ENCODE data around the gene LRRC75B. TPM values are rescaled to one million over a fixed set of nuclear protein-coding genes. Genes with fewer than 3 reads are reported as not detected.
A peak's percentile ranks its signal among the peaks of the same experiment; 100 is the strongest.
"Not testable (repeated sequence)": the region's sequence is repeated elsewhere in the genome, so short reads cannot be mapped to it uniquely, and the experiment has no call there.

LRRC75B gene
- total and polyA plus RNA-seq, 9 donors: 2.5 to 26.5 (median 22.1) TPM

- H3K4me1 ChIP-seq (ENCODE audit: insufficient read depth); H3K36me3 ChIP-seq; intact Hi-C loops (cut with DNase I); DNase-seq; H3K9me3 ChIP-seq; H3K4me3 ChIP-seq; H3K27ac ChIP-seq; H3K27me3 ChIP-seq: not testable (repeated sequence)
- 46 to 58% (median 51%) methylated on average over 20 to 22 of the region's 22 CpGs for WGBS, 3 donors
Measured at GRCh38 chr22:24602847-24603769, 10.2 kb upstream of the LRRC75B start, which contains the start of gene GGT1. TSS of gene GGT1 (plus strand) at chr22:24603193. CDS start at chr22:24611082, 7,889 bp downstream.

- H3K4me3 ChIP-seq; H3K36me3 ChIP-seq; H3K4me1 ChIP-seq (ENCODE audit: insufficient read depth); H3K27me3 ChIP-seq; DNase-seq; intact Hi-C loops (cut with DNase I); H3K27ac ChIP-seq; H3K9me3 ChIP-seq: not testable (repeated sequence)
- WGBS, 3 donors: 92 to 94% (median 92%) methylated on average over 11 of the region's 11 CpGs
Measured at GRCh38 chr22:24602105-24602749, 9.4 kb upstream of the LRRC75B start.

GRCh38 chr22:24601217-24602104, 8.6 kb upstream of the LRRC75B start:
- Histone ChIP-seq H3K27me3 (no peaks in the 10 kb centered on the region), H3K4me3 (no peak overlapping the region), H3K4me1 (ENCODE audit: insufficient read depth) (peaks cover 3% of the 10 kb centered on the region), H3K9me3 (no peaks in the 10 kb centered on the region), H3K36me3 (no peaks in the 10 kb centered on the region), H3K27ac (no peak overlapping the region)
- TF ChIP-seq POLR2A (IDR thresholded peaks at IDR 0.05): no peak
- TF ChIP-seq EP300 (IDR thresholded peaks at IDR 0.05): no peak
- no peak for TF ChIP-seq CTCF (IDR thresholded peaks at IDR 0.05)
- WGBS, 3 donors: 77 to 81% (median 78%) methylated on average over 9 to 12 of the region's 12 CpGs
- intact Hi-C loops (cut with DNase I): no loop called here
- peak in 1 of 5 donors; percentile 27 for DNase-seq

GRCh38 chr22:24599958-24600715, 7.3 kb upstream of the LRRC75B start:
- DNase-seq; H3K4me1 ChIP-seq (ENCODE audit: insufficient read depth); intact Hi-C loops (cut with DNase I); H3K36me3 ChIP-seq; H3K27me3 ChIP-seq; H3K9me3 ChIP-seq; H3K27ac ChIP-seq; H3K4me3 ChIP-seq: not testable (repeated sequence)
- 86 to 91% (median 89%) methylated on average over 3 of the region's 3 CpGs for WGBS, 3 donors

DNA sequence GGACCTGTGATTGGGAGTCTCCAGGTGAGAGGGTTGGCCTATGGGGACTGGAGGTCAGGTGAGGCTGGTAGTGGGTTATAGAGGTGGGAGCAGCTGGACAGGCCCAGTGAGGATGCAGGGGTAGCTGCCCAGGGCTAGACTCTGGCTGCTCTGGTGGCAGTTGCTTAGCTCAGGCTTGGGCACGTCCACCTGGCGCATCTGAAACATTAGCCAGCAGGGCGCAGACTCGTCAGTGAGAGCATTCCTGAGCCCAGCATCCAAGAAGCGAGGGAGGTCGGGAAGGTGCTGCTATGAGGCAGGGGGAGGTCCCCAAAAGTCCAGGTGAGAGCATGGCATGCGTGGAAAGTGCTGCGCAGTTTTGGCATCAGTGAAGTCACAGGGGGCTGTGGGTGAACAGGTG, 6.6 kb upstream of the LRRC75B start:
- no peak overlapping the region for H3K27ac ChIP-seq
- no peak overlapping the region for H3K4me3 ChIP-seq
- WGBS, 3 donors: 77 to 86% (median 84%) methylated on average over 8 of the region's 8 CpGs
- intact Hi-C loops (cut with DNase I): no loop called here
- no peaks in the 10 kb centered on the region for H3K36me3 ChIP-seq
- H3K9me3 ChIP-seq: no peaks in the 10 kb centered on the region
- no peak for DNase-seq
- peaks cover 3% of the 10 kb centered on the region for H3K4me1 ChIP-seq (ENCODE audit: insufficient read depth)
- no peak for TF ChIP-seq CTCF (IDR thresholded peaks at IDR 0.05)
- no peaks in the 10 kb centered on the region for H3K27me3 ChIP-seq

GRCh38 chr22:24597076-24597475, 4.2 kb upstream of the LRRC75B start:
- H3K27me3 ChIP-seq; H3K9me3 ChIP-seq; H3K4me1 ChIP-seq (ENCODE audit: insufficient read depth); DNase-seq; H3K36me3 ChIP-seq; H3K27ac ChIP-seq; H3K4me3 ChIP-seq; intact Hi-C loops (cut with DNase I): not testable (repeated sequence)
- WGBS, 3 donors: 85 to 93% (median 89%) methylated on average over 9 of the region's 9 CpGs
